ENCODE data around the gene TPM4.

GRCh38 chr19:16074488-16075365 is 1.6 kb upstream of the TPM4 start:
- TF ChIP-seq FOXA1 (IDR thresholded peaks at IDR 0.05) (no peak), PKNOX1 (IDR thresholded peaks at IDR 0.05) (no peak), SP1 (IDR thresholded peaks at IDR 0.05) (no peak), BHLHE40 (IDR thresholded peaks at IDR 0.05; ENCODE audit: borderline replicate concordance) (no peak), ELF4 (IDR thresholded peaks at IDR 0.05) (no peak), FOXM1 (IDR thresholded peaks at IDR 0.05; ENCODE audit: borderline replicate concordance) (no peak), ARNT (IDR thresholded peaks at IDR 0.05) (no peak), CTBP1 (IDR thresholded peaks at IDR 0.05; ENCODE audit: borderline replicate concordance) (no peak), TARDBP (IDR thresholded peaks at IDR 0.05) (no peak), NFRKB (IDR thresholded peaks at IDR 0.05) (no peak), ZNF384 (IDR thresholded peaks at IDR 0.05) (no peak), L3MBTL2 (conservative IDR thresholded peaks at IDR 0.05) (no peak), HDGF (IDR thresholded peaks at IDR 0.05; ENCODE audit: borderline replicate concordance) (no peak), SUZ12 (IDR thresholded peaks at IDR 0.05) (no peak)

All from HEK293T (cell line).